ENCODE measurements around the gene GOLT1B. TPM values are rescaled to one million over a fixed set of nuclear protein-coding genes. Genes with fewer than 3 reads are reported as not detected.

The GOLT1B gene
- total RNA-seq, 2 donors from 2014 or later, result 18.6 to 23.3 TPM

DNA sequence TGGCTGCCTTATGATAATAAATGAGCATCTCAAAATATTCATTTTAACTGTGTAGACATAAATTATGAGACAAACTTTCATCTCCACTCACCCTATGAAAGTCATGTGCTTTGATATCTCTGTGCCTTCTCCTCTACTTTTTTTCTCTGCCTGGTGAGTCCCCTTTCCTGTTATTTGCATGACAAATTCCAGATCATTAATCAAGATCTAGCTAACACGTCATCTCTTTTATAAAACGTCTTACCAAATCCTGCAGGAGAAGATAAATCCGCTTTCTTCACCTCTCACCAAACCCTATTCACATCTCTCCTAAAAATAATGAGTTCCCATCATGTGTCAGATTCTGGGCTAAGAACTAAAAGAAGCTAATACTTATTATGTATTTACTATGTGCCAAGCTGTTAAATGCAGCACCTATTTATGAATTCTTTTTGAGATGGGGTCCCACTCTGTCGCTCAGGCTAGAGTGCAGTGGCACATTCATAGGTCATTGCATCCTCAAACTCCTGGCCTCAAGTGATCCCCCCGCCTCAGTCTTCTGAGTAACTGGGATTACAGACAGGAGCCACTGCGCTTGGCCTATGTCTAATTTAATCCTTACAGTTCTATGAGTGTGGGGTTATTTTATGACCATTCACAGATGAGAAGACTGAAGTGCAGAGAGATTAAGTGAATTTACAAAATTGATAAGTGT is 51.2 kb downstream of the GOLT1B start:
- DNase-seq, result no peak
- intact Hi-C loops (cut with DNase I, micrococcal nuclease), result no loop called here

GRCh38 chr12:21553329-21553675 is 51.7 kb downstream of the GOLT1B start:
- intact Hi-C loops (cut with DNase I, micrococcal nuclease), result no loop called here
- ATAC-seq, result no peak

More for the DNA sequence above, 51.2 kb downstream of the GOLT1B start:
- no peak for ATAC-seq

DNA sequence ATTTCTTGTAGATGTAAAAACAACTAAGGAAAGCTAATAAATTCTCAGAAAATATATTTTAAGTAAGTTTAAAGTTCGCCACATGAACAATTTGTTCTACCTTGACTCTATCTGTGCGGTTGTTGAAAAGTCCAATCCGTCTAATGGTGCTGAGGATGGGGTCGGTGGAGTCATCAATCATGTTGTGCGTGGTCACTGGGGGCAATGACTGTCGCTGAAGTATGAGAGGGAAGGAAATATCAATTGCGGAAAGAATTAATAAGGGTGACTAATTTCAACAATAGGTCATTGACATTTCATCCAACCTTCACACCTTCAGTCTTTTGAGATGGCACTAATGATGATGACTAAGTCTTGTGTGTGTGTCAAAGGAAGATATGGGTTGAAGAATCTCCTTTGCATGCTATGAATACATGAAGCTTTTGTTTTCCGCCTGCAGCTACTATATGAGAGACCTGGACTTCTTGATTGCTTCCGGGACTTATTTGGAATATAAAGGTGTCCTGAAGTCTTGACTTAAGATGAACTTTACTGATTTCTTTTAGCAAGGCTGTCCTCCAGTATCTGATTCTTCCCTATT is 56.6 kb downstream of the GOLT1B start:
- intact Hi-C loops (cut with DNase I, micrococcal nuclease), result no loop called here
- no peak for ATAC-seq

More at GRCh38 chr12:21553329-21553675, 51.7 kb downstream of the GOLT1B start:
- DNase-seq, result no peak

GRCh38 chr12:21559855-21560569 is 58.4 kb downstream of the GOLT1B start:
- no peak for ATAC-seq
- intact Hi-C loops (cut with DNase I, micrococcal nuclease), result no loop called here
- no peak for DNase-seq

More for the DNA sequence above, 56.6 kb downstream of the GOLT1B start:
- no peak for DNase-seq

DNA sequence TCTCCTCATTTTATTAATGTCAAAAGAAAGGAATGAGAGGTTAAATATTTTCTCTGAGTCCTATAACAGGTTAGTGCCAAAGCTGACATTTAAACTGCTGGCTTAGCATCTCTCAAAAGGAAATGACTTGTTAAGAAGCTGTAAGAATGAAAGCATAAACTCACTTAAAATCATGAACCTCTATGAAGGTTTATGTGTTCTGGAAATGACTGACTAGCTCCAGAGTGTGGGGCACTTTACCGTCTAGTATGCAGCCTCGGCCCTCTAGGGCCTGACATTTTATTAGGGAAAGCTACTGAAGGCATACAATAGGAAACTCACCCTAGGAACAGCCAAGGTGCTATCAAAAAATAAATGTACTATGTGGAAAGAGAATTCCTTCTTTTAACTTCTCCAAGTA is 59.6 kb downstream of the GOLT1B start:
- ATAC-seq (no peak), DNase-seq (no peak)
- intact Hi-C loops (cut with DNase I, micrococcal nuclease), result no loop called here

DNA sequence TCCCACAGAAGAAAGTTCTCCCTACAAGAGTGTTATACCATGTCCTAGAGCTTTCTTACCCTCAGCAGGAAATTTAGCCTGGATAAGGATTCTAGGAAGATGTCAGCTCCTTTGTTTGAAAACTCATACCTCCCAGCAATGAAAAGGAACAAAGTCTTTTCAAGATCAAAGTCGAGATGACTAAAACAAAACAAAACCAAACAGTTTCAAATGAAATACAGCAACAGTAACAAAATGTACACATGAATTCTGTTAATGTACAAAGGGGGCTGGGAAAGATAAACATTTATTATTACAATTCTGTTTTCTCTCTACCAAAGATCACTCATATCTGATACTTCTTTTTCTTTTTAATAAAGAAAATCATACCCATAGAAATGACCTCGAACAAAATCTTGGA is 61.3 kb downstream of the GOLT1B start:
- no peak for DNase-seq
- intact Hi-C loops (cut with DNase I, micrococcal nuclease), result no loop called here
- ATAC-seq, result no peak

DNA sequence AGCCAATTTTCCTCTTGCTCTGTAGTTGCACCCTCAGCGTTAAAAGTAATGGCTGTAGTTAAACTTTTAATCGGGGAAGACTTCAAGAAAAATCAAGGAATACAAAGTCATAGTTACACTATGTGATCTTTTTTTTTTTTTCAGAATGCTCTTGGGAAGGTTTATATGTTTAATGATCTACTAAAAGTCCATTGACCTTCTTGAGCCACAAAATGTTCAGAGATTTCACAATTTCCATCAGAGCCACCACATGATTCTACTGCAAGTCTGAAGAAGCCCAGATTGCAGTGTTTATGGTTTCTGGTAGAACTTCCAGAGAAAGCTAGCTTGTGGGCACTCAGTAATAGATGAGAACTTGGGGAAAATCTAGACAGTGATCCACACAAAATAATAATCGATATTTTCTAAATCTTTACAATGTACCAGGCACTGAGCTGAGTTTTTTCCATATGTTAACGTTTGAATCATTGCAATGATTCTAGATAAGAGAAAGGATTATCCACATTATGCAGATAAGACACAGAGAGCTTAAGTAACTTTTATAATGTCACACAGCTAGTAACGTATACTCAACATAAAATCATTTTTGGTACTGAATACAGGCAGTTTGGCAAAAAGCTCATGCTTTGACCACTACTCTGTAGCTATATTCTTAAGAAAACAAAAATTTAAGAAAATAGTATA is 64.8 kb downstream of the GOLT1B start:
- intact Hi-C loops (cut with DNase I, micrococcal nuclease), result no loop called here
- DNase-seq, result no peak
- ATAC-seq, result no peak

- ATAC-seq, result no peak
- no peak for DNase-seq
- intact Hi-C loops (cut with DNase I, micrococcal nuclease), result no loop called here
Observed at GRCh38 chr12:21566907-21567394, 65.4 kb downstream of the GOLT1B start.

Other genes with a start within 250 kb of the GOLT1B start
- gene SLCO1A2, start 166.9 kb upstream of the GOLT1B start, total RNA-seq, result not detected
- gene IAPP, start 128.9 kb upstream of the GOLT1B start, total RNA-seq, result not detected
- 10 to 100 TPM; 36.7 to 46.2 TPM for gene PYROXD1, start 64.1 kb upstream of the GOLT1B start, total RNA-seq
- 10 to 100 TPM; 11.5 to 11.7 TPM for gene RECQL, start 154 bp upstream of the GOLT1B start, total RNA-seq
- not detected for gene SPX, start 24.5 kb downstream of the GOLT1B start, total RNA-seq
- gene GYS2, start 103.1 kb downstream of the GOLT1B start, total RNA-seq, result not detected
- gene LDHB, start 156.1 kb downstream of the GOLT1B start, total RNA-seq, result 100 to 1,000 TPM; 209 to 214 TPM

Measured in left colon (tissue), 2 donors.